CD4-positive, alpha-beta T cell treated with Interleukin-15 for 1 hour (primary cell): Measurements from ENCODE around the gene SCRN1.
A peak's percentile ranks its signal among the peaks of the same experiment; 100 is the strongest.
"Not testable (repeated sequence)": the region's sequence is repeated elsewhere in the genome, so short reads cannot be mapped to it uniquely, and the experiment has no call there.

Source experiments
- DNase-seq: peaks from one replicate; pipeline ENCODE4 v3.0.0-alpha.2; 2020

The SCRN1 gene

GRCh38 chr7:29965030-29965429, 24.6 kb downstream of the SCRN1 start:
- no peak for DNase-seq

DNA sequence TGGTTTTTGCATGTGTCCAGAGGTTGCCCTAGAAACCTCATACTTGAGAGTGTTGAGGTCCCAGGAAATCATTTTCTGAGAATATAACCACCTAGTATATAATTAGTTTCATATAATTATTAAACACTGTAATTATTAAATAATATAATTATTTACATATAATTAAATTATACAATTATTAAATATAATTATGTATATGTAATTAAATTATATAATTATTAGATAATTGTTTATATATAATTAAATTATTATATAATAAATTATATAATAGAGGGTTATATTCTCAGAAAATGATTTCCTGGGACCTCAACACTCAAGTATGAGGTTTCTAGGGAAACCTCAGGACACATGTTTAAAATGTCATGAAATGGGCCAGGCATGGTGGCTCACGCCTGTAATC, 27.6 kb downstream of the SCRN1 start:
- no peak for DNase-seq

DNA sequence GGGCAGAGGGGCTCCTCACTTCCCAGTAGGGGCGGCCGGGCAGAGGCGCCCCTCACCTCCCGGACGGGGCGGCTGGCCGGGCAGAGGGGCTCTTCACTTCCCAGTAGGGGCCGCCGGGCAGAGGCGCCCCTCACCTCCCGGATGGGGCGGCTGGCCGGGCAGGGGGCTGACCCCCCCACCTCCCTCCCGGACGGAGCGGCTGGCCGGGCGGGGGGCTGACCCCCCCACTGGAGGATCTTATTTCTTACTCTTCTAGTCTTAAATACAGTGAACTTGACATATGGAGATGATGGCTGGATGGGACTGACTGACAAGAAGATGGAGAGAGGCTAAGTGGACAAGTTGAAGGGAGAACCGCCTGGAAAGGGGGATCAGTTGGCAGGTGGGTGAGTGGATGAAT, 28.0 kb downstream of the SCRN1 start:
- DNase-seq = not testable (repeated sequence)

GRCh38 chr7:29958667-29959358, 30.8 kb downstream of the SCRN1 start:
- no peak for DNase-seq

- DNase-seq = no peak
These were observed 31.9 kb downstream of the SCRN1 start for GRCh38 chr7:29957521-29958310.

DNA sequence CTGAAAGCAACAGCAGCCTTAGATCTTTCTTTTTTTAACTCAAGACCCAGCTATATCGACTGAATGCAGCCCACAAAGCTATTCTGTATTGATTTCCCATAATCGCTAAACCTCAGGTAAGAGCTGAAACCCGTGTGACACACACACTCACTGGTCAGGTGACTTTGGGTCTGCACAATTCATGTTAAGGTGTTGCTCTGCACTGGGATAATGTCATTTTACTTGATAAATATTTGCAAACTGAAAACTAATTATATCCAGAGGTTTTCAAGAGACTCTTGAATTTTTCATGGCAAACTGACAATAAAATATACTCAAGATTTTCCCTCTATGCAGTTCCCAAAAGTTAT, 33.1 kb downstream of the SCRN1 start:
- DNase-seq = no peak

DNA sequence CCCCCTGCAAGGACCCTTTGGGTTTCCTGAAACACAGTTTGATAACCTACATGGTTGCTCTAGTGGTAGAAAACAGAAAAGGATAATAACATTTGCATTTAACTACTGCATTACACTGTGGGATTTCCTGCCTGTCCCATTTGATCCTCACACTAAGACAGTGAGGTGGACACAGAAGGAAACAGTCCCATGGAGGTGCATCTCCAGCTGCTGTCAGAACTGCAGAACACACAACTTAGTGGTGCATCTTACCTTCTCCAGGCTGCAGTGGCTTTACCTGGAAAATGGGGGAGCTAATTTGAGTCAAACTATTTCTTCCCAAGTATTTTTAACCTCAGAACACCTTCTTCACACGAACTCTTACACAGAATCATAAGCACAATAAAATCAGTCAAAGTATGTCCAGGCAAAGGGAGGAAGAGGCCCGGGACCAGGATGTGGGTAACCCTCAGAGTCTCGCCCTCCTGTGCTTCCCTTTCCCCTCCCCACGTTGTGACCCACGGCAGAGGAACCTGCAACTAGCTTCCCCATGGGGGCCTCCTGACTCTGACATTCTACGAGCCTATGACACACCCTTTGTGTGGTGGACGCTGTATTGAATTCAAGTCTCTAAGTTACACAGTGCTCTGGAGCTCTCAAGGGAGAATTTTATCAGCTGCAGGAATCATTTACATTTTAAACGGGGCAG, 33.7 kb downstream of the SCRN1 start:
- DNase-seq = peak; percentile 61

DNA sequence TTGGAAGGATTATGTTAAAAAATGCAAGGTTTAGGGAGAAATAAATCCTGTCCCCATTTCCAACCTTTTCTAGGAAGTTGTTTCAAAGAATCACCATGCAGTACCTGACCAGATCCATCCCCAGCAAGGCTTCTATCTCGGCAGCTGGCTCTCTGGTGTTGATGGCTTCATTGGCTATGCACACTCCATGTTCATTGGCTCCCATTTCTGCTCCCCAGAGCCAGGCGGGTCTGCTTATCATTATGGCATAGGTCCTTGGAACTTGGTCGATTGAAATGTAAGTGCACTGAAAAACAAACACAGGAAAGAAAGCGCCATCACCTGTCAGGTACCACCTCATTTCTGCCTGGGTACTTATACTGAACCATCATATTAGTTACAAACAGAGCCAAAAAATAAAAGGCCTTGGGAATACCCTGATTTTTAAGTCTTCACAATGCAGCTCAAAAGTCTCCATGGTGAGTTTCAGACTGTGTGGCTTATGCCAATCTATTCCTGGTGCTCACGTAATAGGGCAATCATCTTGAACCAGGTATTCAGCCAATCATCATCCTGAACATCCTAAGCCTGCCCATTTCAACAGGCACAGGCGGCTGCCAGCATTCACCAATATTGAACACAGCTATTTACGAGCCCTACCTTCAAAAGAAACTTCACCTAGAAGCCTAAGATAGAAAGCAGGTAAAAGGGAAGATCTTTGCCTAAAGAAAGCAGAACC, 34.4 kb downstream of the SCRN1 start:
- no peak for DNase-seq

DNA sequence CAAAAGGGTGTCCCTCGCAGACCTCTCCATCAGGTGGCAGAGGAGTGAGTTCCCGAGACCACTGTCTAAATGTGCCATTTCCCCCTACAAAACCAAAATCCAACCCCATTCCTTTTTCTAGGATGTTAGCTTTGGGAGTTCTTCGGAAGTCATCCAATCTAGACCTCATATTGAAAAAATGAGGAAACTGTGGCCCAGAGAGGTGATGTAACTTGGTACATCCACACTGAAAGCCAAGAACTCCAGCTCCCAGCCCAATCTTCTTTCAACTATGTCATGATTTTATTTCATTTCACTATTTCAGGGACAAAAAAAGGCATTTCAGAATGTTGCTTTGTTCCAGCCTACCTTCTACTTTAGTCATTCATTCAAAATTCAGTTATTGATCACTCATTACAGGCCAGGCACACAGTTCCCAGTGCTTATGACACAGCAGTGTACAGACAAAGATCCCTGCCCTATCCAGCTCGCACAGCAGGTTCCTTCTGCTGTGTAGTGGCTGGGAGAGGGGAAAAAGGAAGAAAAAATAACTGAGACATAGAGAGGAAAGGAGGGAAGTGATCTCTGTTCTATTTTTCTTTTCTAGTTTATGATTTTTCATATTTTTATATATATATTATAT, 35.8 kb downstream of the SCRN1 start:
- no peak for DNase-seq

DNA sequence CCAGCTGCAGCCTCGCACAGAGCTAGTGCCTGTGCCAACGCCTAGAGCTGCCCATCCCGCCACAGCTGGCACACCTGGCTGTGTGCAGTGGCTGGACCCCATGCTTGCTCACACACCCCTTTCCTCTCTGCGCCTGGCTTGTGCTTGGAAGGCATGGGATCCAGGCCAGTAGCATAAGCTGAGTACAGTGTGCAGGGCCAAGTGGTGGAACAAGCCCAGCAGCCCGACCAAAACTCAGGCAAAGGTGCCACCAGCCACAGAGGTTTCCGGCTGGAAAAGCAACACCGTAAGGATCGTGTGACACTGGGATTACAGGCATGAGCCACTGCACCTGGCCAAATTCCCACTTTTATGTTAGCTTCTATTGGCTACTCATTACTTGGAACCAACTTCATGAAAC, 38.4 kb downstream of the SCRN1 start:
- DNase-seq = no peak

DNA sequence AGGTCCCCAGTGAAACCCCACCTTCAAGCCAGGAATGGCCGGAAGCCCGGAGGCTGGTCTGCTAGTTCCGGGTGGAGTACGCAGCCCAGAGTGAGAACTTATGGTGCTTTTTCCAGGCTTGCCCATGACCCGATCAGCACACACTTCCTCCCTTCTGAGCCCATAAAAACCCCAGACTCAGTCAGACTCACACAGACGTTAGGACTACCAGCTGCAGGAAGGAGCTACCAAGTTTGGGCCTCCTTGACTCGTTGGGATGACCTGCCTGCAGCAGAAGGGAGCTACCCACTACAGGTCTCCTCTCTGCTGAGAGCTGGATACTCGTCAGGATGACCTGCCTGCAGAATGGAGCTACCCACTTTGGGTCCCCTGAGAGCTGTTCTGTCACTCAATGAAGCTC, 39.1 kb downstream of the SCRN1 start:
- no peak for DNase-seq

DNA sequence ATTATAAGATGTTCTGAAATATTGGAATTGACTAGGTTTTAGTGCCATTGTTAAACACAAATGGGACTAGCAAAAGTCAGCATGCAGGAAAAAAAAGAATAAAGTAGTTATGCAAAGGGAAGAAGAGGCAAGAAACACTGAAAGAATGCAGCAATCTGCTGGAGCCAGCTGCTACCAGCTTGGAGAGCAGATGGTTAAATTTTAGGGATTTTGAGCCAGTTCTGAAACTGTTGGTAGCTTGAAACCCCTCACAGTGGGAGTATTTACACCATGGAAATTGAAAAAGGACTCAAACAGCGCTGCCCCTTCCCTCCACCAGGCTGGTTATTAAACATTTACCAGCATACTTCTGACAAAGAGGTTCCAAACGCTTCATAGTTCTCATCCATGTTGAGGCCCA, 41.0 kb downstream of the SCRN1 start:
- no peak for DNase-seq

DNA sequence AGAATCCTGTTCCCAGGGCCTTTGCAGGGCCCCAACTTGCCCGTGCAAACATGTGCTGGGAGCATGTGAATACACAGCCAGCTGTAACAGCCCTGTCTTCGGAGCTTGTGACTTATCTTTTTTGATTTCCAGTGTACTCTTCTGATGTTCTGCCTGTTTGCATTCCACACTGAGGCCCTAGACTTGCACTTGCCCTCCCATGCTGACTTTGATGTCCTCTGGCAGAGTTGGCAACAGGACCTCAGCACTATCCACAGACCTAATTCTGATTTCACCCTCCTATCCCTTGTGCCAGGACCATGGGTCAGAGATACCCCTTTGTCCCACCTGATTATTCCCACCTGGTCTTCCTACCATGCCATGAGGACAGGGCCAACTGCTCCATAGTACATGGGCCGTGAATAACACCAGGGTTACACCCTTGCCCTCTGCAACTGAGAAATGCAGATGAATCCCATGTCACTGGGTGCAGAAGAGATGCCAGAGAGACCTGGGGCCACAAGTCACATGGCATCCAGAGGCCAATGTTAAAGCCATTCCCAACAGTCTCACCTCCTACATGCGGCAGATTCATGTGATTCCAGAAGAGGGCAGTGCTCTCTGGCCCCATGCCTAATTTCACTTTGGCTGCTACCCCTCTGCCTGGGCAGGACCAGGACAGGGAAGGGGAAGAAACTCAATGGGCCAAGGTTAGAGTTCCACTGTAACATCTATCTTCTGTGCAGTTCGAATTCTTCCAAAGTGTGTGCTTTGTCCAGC, 43.0 kb downstream of the SCRN1 start:
- no peak for DNase-seq

DNA sequence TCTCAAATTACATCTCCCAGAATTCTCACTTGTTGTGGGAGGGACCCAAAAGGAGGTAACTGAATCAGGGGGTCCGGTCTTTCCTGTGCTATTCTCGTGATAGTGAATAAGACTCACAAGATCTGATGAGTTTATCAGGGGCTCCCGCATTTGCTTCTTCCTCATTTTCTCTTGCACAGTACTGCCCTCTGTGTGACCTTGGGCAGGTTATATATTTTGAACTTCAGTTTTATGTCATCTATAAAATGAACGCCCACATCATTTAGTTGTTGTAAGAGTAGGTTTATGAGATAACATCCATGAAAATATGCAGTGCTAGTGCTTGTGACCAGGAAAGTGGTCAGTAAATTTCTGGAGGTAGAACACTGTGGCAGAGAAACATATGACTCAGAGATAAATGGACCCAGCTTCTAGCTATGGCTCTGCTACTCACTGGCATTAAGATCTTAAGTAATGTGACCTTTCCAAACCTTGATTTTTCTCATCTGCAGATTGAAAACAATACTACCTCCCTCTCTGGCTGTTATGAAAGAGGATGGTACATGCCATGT, 44.3 kb downstream of the SCRN1 start:
- DNase-seq = no peak

DNA sequence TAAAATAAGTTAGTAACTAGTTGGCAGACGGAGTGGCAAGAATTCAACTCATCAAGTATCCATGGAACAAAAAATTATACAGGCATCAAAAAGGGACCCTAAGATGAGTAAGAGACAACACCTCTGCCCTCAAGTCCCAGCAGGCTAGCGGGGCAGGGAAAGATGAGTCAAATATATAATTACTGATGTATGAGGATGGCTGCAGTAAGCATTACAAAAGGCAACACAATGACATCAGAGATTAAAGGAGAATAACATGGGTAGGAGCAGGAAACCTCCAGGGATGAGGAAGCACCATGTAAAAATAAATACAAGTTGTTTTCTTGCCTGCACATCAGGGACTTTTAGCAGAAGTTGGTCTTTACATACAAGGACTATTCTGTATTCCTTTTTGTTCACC, 49.4 kb downstream of the SCRN1 start:
- DNase-seq = no peak

- no peak for DNase-seq
These were observed 52.5 kb downstream of the SCRN1 start for GRCh38 chr7:29937132-29937531.

DNA sequence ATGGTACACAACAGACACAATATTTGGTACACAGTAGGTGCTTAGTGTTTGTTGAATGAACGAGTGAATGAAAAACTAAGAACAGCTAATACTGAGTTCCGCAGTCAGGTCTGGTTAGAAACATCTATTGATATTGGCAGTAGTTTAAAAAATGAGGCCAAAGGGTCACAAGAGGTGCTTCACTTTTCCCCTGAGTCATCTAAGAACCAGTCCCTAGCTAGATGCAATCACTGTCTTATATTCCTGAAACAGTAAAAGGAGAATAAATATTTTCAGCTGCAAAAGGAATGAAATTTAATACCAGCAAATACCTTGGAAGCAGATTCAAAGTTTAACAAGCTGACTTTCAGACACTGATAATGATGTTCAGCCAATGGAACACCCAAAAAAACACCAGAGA, 54.5 kb downstream of the SCRN1 start:
- no peak for DNase-seq

- DNase-seq = no peak
These were observed 60.4 kb downstream of the SCRN1 start for GRCh38 chr7:29929018-29929807.

DNA sequence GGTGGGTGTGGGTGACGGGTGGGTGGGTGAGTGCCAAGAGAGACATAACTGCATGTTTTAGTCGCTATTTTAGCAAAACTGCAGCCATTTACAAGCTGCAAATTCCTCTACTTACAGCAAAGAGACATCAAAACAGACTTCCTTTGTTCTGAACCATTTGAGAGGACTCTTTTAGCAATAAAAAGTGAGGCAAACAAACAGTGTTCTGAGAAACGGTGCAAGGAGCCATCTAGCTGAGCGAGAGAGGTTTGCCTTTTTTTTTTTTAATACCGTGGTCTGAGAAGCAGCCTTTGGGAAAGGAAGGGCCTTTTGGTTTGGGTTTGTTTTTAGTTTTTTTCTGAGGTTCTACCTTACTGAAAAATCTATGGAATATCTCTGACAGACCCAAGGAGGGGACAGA, 62.9 kb downstream of the SCRN1 start:
- DNase-seq = no peak

DNA sequence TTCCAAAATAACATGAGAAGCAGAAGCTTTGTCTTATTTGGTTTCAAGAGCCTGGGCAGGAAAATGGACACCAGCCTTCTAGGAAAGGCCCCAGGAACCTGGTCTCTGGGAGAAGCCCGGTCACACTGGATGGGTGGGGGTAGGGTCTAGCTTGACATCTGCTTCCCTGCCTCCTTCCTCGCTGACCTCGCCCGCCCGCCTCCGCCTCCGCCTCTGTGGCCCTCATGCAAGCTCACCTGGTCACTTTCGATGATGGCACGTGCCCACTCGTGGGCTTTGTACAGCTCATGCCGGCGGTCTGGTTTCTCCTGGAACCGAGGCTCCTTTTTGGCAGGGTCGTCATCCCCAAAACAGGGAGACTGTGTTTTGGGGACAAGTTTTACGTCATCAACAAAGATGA, 63.4 kb downstream of the SCRN1 start:
- no peak for DNase-seq

DNA sequence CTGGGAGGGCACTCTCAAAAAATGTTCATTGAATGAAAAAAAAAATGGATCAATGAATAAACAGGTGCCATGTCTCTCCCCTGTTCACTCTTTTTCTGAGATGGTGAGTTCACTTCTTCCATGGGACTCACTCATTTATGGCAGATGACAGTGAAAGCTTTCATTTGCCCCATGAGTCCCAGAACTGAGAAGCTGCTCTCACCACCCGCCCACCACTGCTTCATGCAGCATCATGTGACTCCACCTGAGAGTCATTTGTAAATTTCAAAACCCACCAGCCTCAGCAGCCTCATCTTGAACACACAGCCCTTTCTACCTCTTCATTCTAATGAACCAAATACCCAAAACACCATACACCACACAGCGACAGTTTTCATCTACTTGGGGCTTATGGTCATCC, 64.9 kb downstream of the SCRN1 start:
- no peak for DNase-seq
